Measurements from ENCODE around the gene PNPLA1.

Gene PNPLA1

GRCh38 chr6:36246506-36247268, 23.2 kb upstream of the PNPLA1 start:
- peak; percentile 50 for DNase-seq

GRCh38 chr6:36247693-36248092, 22.2 kb upstream of the PNPLA1 start:
- no peak for DNase-seq

- no peak for DNase-seq
Observed at GRCh38 chr6:36248980-36249379, 20.9 kb upstream of the PNPLA1 start.

- DNase-seq = no peak
Observed at GRCh38 chr6:36249536-36249935, 20.3 kb upstream of the PNPLA1 start.

- no peak for DNase-seq
Observed at GRCh38 chr6:36252005-36252404, 17.9 kb upstream of the PNPLA1 start.

GRCh38 chr6:36263390-36264000, 6.4 kb upstream of the PNPLA1 start:
- no peak for DNase-seq

GRCh38 chr6:36265744-36266143, 4.1 kb upstream of the PNPLA1 start:
- no peak for DNase-seq

GRCh38 chr6:36266913-36267644, 2.8 kb upstream of the PNPLA1 start:
- DNase-seq = no peak

GRCh38 chr6:36267731-36268477, 2.0 kb upstream of the PNPLA1 start:
- no peak for DNase-seq

- no peak for DNase-seq
Observed at GRCh38 chr6:36268478-36269275, 1.2 kb upstream of the PNPLA1 start.

- no peak for DNase-seq
Observed at GRCh38 chr6:36272234-36272633, 2.4 kb downstream of the PNPLA1 start.

- DNase-seq = no peak
Observed at GRCh38 chr6:36273067-36273466, 3.2 kb downstream of the PNPLA1 start.

GRCh38 chr6:36273802-36274514, 4.1 kb downstream of the PNPLA1 start:
- no peak for DNase-seq

GRCh38 chr6:36276581-36277536, 7.0 kb downstream of the PNPLA1 start:
- no peak for DNase-seq

GRCh38 chr6:36277946-36278470, 8.1 kb downstream of the PNPLA1 start:
- no peak for DNase-seq

- DNase-seq = no peak
Observed at GRCh38 chr6:36280467-36280866, 10.6 kb downstream of the PNPLA1 start.

GRCh38 chr6:36280983-36281382, 11.1 kb downstream of the PNPLA1 start:
- DNase-seq = no peak

GRCh38 chr6:36283608-36284007, 13.7 kb downstream of the PNPLA1 start:
- DNase-seq = no peak

GRCh38 chr6:36284359-36284758, 14.5 kb downstream of the PNPLA1 start:
- DNase-seq = no peak

GRCh38 chr6:36285187-36285671, 15.4 kb downstream of the PNPLA1 start:
- DNase-seq = no peak

All from islet precursor cell (in vitro differentiated cells).